ENCODE data around the gene CSF2RB. TPM values are rescaled to one million over a fixed set of nuclear protein-coding genes. Genes with fewer than 3 reads are reported as not detected.

The CSF2RB gene
- total RNA-seq, 1 experiment from 2014 or later = not detected

GRCh38 chr22:36874736-36875135 lies 38.7 kb upstream of the CSF2RB start:
- DNase-seq = no peak
- H2AFZ ChIP-seq = peak overlapping the region; percentile 64; the same call in 1 of the 2 replicates
- H3K27me3 ChIP-seq (ENCODE audit: insufficient read depth, low read depth) = no peaks in the 10 kb centered on the region
- ChIA-PET CTCF (interaction anchor here (1.1 to 1.4 kb wide), 4 partner anchors 19 to 169 kb away, joined by 5 to 8 read pairs (median 6); no protein-coding TSS in a partner anchor), POLR2A (ENCODE audit: unreplicated experiment) (no interaction called here)
- peaks cover 50% of the 10 kb centered on the region for H3F3A ChIP-seq (ENCODE audit: insufficient read depth, low read depth)
- no peaks in the 10 kb centered on the region for H3K79me2 ChIP-seq (ENCODE audit: low read depth)
- no peaks in the 10 kb centered on the region for H3K9me3 ChIP-seq (ENCODE audit: insufficient read depth, low read depth)
- no peak for TF ChIP-seq CTCF (conservative IDR thresholded peaks at IDR 0.05)
- no peak for TF ChIP-seq EZH2 (IDR thresholded peaks at IDR 0.05; ENCODE audit: low read depth)
- intact Hi-C loops (cut with micrococcal nuclease; ENCODE audit: unreplicated experiment) = loop anchor here (2.0 to 5.0 kb wide), 4 partner anchors 38 to 327 kb away; partner anchors contain the start of gene CSF2RB
- H3K4me2 ChIP-seq = peak overlapping the region; percentile 62
- no peaks in the 10 kb centered on the region for H3K9me2 ChIP-seq (ENCODE audit: insufficient read depth)
- peaks cover 51% of the 10 kb centered on the region for H3K4me1 ChIP-seq (replicated peaks; ENCODE audit: insufficient read depth)
- no TSS peak for BruUV-seq (replicated peaks)
- H4K20me1 ChIP-seq (ENCODE audit: insufficient read depth) = no peaks in the 10 kb centered on the region
- H3K4me3 ChIP-seq = no peak overlapping the region
- peak overlapping the region; percentile 90 for H3K27ac ChIP-seq
- no peaks in the 10 kb centered on the region for H3K36me3 ChIP-seq (ENCODE audit: low read depth)

- peaks cover 42% of the 10 kb centered on the region for H3F3A ChIP-seq (ENCODE audit: insufficient read depth, low read depth)
- ChIA-PET CTCF (interaction anchor here (0.5 to 0.7 kb wide), 2 partner anchors 8 to 698 kb away, joined by 4 to 11 read pairs; no protein-coding TSS in a partner anchor), POLR2A (ENCODE audit: unreplicated experiment) (no interaction called here)
- H3K4me1 ChIP-seq (replicated peaks; ENCODE audit: insufficient read depth) = peaks cover 42% of the 10 kb centered on the region
- no peak overlapping the region for H2AFZ ChIP-seq
- H3K27ac ChIP-seq = no peak overlapping the region
- no TSS peak for BruUV-seq (replicated peaks)
- H4K20me1 ChIP-seq (ENCODE audit: insufficient read depth) = no peaks in the 10 kb centered on the region
- intact Hi-C loops (cut with micrococcal nuclease; ENCODE audit: unreplicated experiment) = loop anchor here (2.0 kb wide), 1 partner anchor 47 kb away; no protein-coding TSS in a partner anchor
- H3K9me3 ChIP-seq (ENCODE audit: insufficient read depth, low read depth) = no peaks in the 10 kb centered on the region
- no peaks in the 10 kb centered on the region for H3K27me3 ChIP-seq (ENCODE audit: insufficient read depth, low read depth)
- TF ChIP-seq CTCF (conservative IDR thresholded peaks at IDR 0.05) = no peak
- no peak for TF ChIP-seq EZH2 (IDR thresholded peaks at IDR 0.05; ENCODE audit: low read depth)
- no peak overlapping the region for H3K4me2 ChIP-seq
- H3K79me2 ChIP-seq (ENCODE audit: low read depth) = no peaks in the 10 kb centered on the region
- no peak for DNase-seq
- no peak overlapping the region for H3K4me3 ChIP-seq
- no peaks in the 10 kb centered on the region for H3K36me3 ChIP-seq (ENCODE audit: low read depth)
- no peaks in the 10 kb centered on the region for H3K9me2 ChIP-seq (ENCODE audit: insufficient read depth)
Measured at GRCh38 chr22:36875741-36876140, 37.7 kb upstream of the CSF2RB start.

- H3K36me3 ChIP-seq (ENCODE audit: low read depth) = no peaks in the 10 kb centered on the region; the same call in 1 of the 2 replicates
- no peaks in the 10 kb centered on the region for H3K9me2 ChIP-seq (ENCODE audit: insufficient read depth)
- ChIA-PET CTCF (no interaction called here), POLR2A (ENCODE audit: unreplicated experiment) (no interaction called here)
- H4K20me1 ChIP-seq (ENCODE audit: insufficient read depth) = no peaks in the 10 kb centered on the region
- no peaks in the 10 kb centered on the region for H3K79me2 ChIP-seq (ENCODE audit: low read depth)
- BruUV-seq (replicated peaks) = no TSS peak
- no peak for TF ChIP-seq EZH2 (IDR thresholded peaks at IDR 0.05; ENCODE audit: low read depth)
- no peak for TF ChIP-seq CTCF (conservative IDR thresholded peaks at IDR 0.05)
- no peaks in the 10 kb centered on the region for H3K27me3 ChIP-seq (ENCODE audit: insufficient read depth, low read depth)
- peaks cover 16% of the 10 kb centered on the region for H3K9me3 ChIP-seq (ENCODE audit: insufficient read depth, low read depth)
- H3K4me1 ChIP-seq (replicated peaks; ENCODE audit: insufficient read depth) = peaks cover 20% of the 10 kb centered on the region
- H3F3A ChIP-seq (ENCODE audit: insufficient read depth, low read depth) = peaks cover 17% of the 10 kb centered on the region
- no peak overlapping the region for H2AFZ ChIP-seq
- DNase-seq = no peak
- H3K4me3 ChIP-seq = no peak overlapping the region
- no peak overlapping the region for H3K27ac ChIP-seq
- intact Hi-C loops (cut with micrococcal nuclease; ENCODE audit: unreplicated experiment) = no loop called here
- H3K4me2 ChIP-seq = no peak overlapping the region
Measured at GRCh38 chr22:36879775-36880174, 33.7 kb upstream of the CSF2RB start.
